Stimulated activated naive B cell treated with anti-CD40 and anti-IgM and Interleukin-4, amounts not matched to agents 10 μg/mL and 1 μg/mL and 100 μg/mL, for 72 hours (primary cell): ENCODE measurements around the gene EIF1B.
"Not testable (repeated sequence)": the region's sequence is repeated elsewhere in the genome, so short reads cannot be mapped to it uniquely, and the experiment has no call there.

ENCODE experiments used
- ATAC-seq, 2 donors: fragments of 150-1000 bp; cut with Tn5 transposase; replicated peaks; 2 replicates each; pipeline ENCODE4 v1.10.0; 2021; ENCODE audit warnings: moderate library complexity in 1 of 2
- DNase-seq: peaks from one replicate; pipeline ENCODE4 v3.0.0; 2021
- H3K27ac Mint-ChIP-seq: one replicate; pipeline ENCODE4 v1.8.0; 2022; ENCODE audit warnings: mild to moderate bottlenecking, mixed read lengths
- H3K27me3 Mint-ChIP-seq, 2 donors: one replicate each; pipeline ENCODE4 v1.8.0; 2022; ENCODE audit warnings: mixed read lengths in 2 of 2
- H3K36me3 Mint-ChIP-seq, 2 donors: one replicate each; pipeline ENCODE4 v1.8.0; 2022; ENCODE audit warnings: mixed read lengths in 2 of 2, mild to moderate bottlenecking in 1 of 2
- H3K4me1 Mint-ChIP-seq, 2 donors: one replicate each; pipeline ENCODE4 v1.8.0; 2022; ENCODE audit warnings: mixed read lengths in 2 of 2, mild to moderate bottlenecking in 1 of 2
- H3K4me3 Mint-ChIP-seq, 2 donors: one replicate each; pipeline ENCODE4 v1.8.0; 2022; ENCODE audit warnings: mild to moderate bottlenecking in 2 of 2, mixed read lengths in 2 of 2, moderate library complexity in 1 of 2
- H3K9me3 Mint-ChIP-seq, 2 donors: one replicate each; pipeline ENCODE4 v1.8.0; 2022; ENCODE audit warnings: mixed read lengths in 2 of 2, mild to moderate bottlenecking in 1 of 2

The EIF1B gene

DNA sequence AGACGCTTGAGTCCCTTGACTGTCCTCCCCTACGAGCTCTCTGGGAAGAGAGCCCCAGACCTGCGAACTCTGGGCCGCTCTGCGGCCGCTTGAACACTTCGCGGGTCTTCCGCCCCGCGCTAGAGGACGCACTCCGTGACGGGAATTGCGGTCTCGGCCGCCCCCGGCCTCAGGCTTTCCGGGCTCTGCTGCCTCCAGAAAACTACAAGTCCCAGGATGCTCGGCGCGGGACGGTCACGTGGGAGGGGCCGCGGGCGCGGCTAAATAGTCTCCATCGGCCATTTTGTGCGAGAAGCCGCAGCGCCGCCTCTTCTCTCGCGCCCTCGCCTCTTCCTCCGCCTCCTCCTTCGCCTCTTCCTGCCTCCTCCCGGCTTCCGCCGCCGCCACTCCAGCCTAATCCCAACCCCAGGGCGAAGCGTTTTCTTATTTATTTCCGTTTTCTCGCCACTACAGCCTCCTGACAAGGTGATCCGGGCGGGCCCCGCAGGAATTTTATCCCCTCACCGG is at the start of gene EIF1B:
TSS of gene EIF1B (plus strand) at position 290 of the 507 bp plus-strand sequence. CDS start 235 bp downstream, outside the sequence.
- peak within 1 kb of the TSS; percentile 100 for H3K27ac Mint-ChIP-seq
- no peaks in the 10 kb centered on the region for H3K27me3 Mint-ChIP-seq
- H3K9me3 Mint-ChIP-seq: no peaks in the 10 kb centered on the region
- peak; percentile 97 for DNase-seq
- peak; percentile 91 to 93 for ATAC-seq
- peak within 1 kb of the TSS; percentile 100 for H3K4me3 Mint-ChIP-seq
- peaks cover 4 to 10% of the 10 kb centered on the region in 2 donors for H3K4me1 Mint-ChIP-seq
- H3K36me3 Mint-ChIP-seq: peaks cover under 1 to 2% of the 10 kb centered on the region in 2 donors

DNA sequence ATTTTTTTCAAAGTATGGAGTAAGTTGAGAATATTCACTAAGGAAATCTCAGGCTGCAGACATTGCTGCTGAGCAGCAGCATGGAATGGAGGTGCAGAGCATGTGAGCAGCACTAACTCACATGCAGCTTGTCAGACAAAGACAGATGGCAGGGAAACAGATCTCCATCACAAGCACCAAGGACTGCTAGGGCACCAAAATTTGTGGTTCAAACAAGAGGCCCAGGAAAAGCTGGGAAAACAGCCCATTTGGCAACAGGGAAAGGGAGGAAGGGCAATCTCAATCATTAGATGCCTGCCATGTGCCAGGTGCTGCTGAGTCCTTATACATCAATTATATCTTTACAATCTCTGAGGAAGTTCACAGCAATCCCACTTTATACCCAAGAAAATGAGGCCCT is 47.2 kb upstream of the EIF1B start:
- DNase-seq (no peak), ATAC-seq (no peak)
- Mint-ChIP-seq H3K4me3 (no peak overlapping the region), H3K27me3 (no peaks in the 10 kb centered on the region), H3K36me3 (no peaks in the 10 kb centered on the region), H3K27ac (no peak overlapping the region), H3K4me1 (no peaks in the 10 kb centered on the region), H3K9me3 (no peaks in the 10 kb centered on the region)

DNA sequence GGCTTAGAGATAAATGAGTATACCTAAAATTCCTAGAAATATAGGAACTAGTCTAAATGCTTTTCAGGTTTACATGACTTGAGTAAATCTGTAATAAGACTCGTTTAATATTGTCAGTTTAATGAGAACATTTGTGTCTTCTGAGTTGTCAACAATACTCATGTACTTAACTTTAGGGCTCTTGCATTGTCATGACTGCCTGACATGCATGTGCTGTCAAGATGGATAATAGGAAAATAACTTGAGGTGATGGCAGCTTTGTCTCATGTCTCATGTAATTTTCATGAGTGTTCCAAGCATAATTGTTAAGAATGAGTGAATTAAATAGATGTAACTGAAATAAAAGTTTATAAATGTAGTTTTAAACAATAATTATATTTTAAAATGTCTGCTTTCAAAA is 45.1 kb upstream of the EIF1B start:
- ATAC-seq (no peak), DNase-seq (no peak)
- Mint-ChIP-seq H3K4me1 (no peaks in the 10 kb centered on the region), H3K36me3 (peaks cover 0 to 4% of the 10 kb centered on the region in 2 donors), H3K4me3 (no peak overlapping the region), H3K27ac (no peak overlapping the region), H3K9me3 (no peaks in the 10 kb centered on the region), H3K27me3 (no peaks in the 10 kb centered on the region)

DNA sequence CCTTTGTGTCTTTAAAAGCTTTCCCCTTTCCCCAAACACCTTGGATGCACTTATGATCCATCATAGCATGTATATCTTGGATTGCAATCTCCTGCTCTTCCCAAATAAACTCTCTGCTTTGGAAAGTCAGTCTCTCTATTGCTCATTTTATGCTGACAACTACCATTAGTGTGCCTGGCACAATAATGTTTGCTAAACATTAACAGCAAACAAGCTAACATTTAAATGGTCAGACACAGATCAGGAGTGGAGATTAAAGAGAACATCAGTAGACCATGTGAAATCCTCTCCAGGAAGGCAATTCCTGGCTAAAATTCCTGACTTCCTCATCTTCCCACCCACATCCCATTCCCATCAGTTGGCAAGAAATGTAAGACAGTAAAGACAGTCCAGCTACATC is 44.3 kb upstream of the EIF1B start:
- peaks cover 1 to 9% of the 10 kb centered on the region in 2 donors for H3K36me3 Mint-ChIP-seq
- no peak overlapping the region for H3K27ac Mint-ChIP-seq
- H3K4me3 Mint-ChIP-seq: no peak overlapping the region
- DNase-seq (no peak), ATAC-seq (no peak)
- no peaks in the 10 kb centered on the region for H3K4me1 Mint-ChIP-seq
- no peaks in the 10 kb centered on the region for H3K9me3 Mint-ChIP-seq
- no peaks in the 10 kb centered on the region for H3K27me3 Mint-ChIP-seq

GRCh38 chr3:40267937-40268724 is 41.4 kb upstream of the EIF1B start:
- no peak for DNase-seq
- Mint-ChIP-seq H3K27me3 (no peaks in the 10 kb centered on the region), H3K36me3 (peaks cover 15 to 23% of the 10 kb centered on the region in 2 donors), H3K9me3 (no peaks in the 10 kb centered on the region), H3K4me3 (no peak overlapping the region), H3K27ac (no peak overlapping the region), H3K4me1 (no peaks in the 10 kb centered on the region)
- ATAC-seq: no peak

GRCh38 chr3:40268802-40269524 is 40.5 kb upstream of the EIF1B start:
- Mint-ChIP-seq H3K27me3 (no peaks in the 10 kb centered on the region), H3K9me3 (peaks cover 0 to 1% of the 10 kb centered on the region in 2 donors), H3K36me3 (peaks cover 15 to 25% of the 10 kb centered on the region in 2 donors), H3K4me3 (no peak overlapping the region), H3K4me1 (peaks cover 0 to 3% of the 10 kb centered on the region in 2 donors), H3K27ac (no peak overlapping the region)
- DNase-seq: no peak
- no peak for ATAC-seq

GRCh38 chr3:40278791-40279190 is 30.7 kb upstream of the EIF1B start:
- H3K4me3 Mint-ChIP-seq: no peak overlapping the region
- ATAC-seq: no peak
- H3K36me3 Mint-ChIP-seq: peaks cover 8 to 9% of the 10 kb centered on the region in 2 donors
- peaks cover 0 to 6% of the 10 kb centered on the region in 2 donors for H3K4me1 Mint-ChIP-seq
- no peak overlapping the region for H3K27ac Mint-ChIP-seq
- H3K27me3 Mint-ChIP-seq: no peaks in the 10 kb centered on the region
- no peak for DNase-seq
- peaks cover 0 to 5% of the 10 kb centered on the region in 2 donors for H3K9me3 Mint-ChIP-seq

DNA sequence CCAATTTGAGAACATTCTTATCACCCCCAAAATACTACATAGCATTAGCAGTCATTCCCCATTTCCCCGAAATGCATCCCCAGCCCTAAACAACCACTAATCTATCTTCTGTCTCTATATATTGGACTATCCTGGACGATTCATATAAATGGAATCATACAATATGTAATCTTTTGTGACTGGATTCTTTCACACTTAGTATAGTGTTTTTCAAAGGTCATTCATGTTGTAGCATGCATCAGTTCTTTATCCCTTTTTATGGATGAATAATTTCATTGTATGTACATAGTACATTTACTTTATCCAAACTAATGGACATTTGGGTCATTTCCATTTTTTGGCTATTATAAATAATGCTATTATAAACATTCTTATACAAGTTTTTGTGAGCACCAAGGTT is 27.5 kb upstream of the EIF1B start:
- no peak for ATAC-seq
- Mint-ChIP-seq H3K4me1 (no peaks in the 10 kb centered on the region), H3K36me3 (peaks cover 2 to 7% of the 10 kb centered on the region in 2 donors), H3K27me3 (no peaks in the 10 kb centered on the region), H3K4me3 (no peak overlapping the region), H3K27ac (no peak overlapping the region), H3K9me3 (peaks cover 0 to 4% of the 10 kb centered on the region in 2 donors)
- DNase-seq: no peak

GRCh38 chr3:40283057-40283456 is 26.4 kb upstream of the EIF1B start:
- H3K27me3 Mint-ChIP-seq, DNase-seq, H3K9me3 Mint-ChIP-seq, H3K27ac Mint-ChIP-seq, ATAC-seq, H3K4me3 Mint-ChIP-seq, H3K4me1 Mint-ChIP-seq, H3K36me3 Mint-ChIP-seq: not testable (repeated sequence)

DNA sequence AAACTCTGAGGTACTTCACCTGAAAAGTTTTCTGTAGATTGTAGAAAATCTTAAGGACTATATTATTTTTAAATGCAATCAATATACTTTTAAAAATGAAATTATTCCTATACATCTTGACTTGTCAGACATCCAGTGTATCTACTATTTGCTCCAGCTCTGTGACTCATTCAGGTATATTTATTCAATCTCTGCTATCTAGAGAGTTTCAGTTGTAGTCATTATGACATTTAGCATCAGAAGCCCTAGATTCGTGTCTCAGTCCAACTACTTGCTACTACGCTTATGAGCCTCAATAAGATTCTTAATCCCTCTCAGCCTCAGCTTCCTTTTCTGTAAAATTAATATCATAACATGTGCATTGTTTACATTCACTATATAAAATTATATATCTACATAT is 22.3 kb upstream of the EIF1B start:
- DNase-seq (no peak), ATAC-seq (no peak)
- Mint-ChIP-seq H3K27ac (no peak overlapping the region), H3K9me3 (peaks cover 3 to 6% of the 10 kb centered on the region in 2 donors), H3K36me3 (peaks cover 22 to 35% of the 10 kb centered on the region in 2 donors), H3K4me3 (no peak overlapping the region), H3K27me3 (no peaks in the 10 kb centered on the region), H3K4me1 (no peaks in the 10 kb centered on the region)

DNA sequence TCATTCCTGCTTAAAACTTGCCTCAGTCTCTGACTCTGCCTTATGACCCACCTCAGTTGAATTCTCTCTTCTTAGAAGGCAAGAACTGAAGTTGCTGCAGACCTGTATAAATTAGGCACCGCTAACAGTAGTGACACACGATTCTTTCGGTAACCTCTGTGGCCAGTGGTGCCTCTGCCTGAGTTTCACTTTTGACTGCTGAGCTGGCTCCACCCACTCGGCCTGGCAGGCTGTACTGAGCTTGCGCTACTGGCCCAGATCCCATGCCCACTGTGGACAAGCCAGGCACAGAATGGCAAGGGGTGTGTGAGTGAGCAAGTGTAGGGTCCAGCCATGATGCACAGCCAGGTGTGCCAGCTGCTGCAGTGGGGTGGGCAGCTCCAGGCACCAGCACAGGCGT is 19.1 kb upstream of the EIF1B start:
- ATAC-seq: no peak
- H3K4me1 Mint-ChIP-seq: no peaks in the 10 kb centered on the region
- H3K4me3 Mint-ChIP-seq: no peak overlapping the region
- H3K27ac Mint-ChIP-seq: no peak overlapping the region
- no peaks in the 10 kb centered on the region for H3K27me3 Mint-ChIP-seq
- peaks cover 3 to 4% of the 10 kb centered on the region in 2 donors for H3K9me3 Mint-ChIP-seq
- no peak for DNase-seq
- peaks cover 30 to 48% of the 10 kb centered on the region in 2 donors for H3K36me3 Mint-ChIP-seq

DNA sequence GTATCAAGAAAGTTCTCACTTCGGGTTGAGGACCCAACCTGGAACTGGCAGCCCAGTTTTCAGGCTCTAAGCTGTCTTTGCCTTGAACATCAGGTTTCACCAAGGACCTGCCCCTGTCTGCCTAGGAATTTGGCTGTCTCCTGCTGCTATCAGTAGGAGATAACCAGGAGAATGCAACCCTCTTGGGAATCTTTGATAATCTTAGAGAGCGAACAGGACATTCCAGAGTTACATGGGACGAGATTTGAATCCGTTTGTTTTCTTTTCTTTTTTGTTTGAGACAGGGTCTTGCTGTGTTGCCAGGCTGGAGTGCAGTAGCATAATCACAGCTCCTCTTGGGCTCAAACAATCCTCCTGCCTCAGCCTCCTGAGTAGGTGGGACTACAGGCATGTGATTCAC is 18.0 kb upstream of the EIF1B start:
- no peaks in the 10 kb centered on the region for H3K27me3 Mint-ChIP-seq
- H3K27ac Mint-ChIP-seq: no peak overlapping the region
- H3K36me3 Mint-ChIP-seq: peaks cover 32 to 42% of the 10 kb centered on the region in 2 donors
- no peaks in the 10 kb centered on the region for H3K4me1 Mint-ChIP-seq
- no peak overlapping the region for H3K4me3 Mint-ChIP-seq
- DNase-seq (no peak), ATAC-seq (no peak)
- peaks cover 3% of the 10 kb centered on the region in 2 donors for H3K9me3 Mint-ChIP-seq

DNA sequence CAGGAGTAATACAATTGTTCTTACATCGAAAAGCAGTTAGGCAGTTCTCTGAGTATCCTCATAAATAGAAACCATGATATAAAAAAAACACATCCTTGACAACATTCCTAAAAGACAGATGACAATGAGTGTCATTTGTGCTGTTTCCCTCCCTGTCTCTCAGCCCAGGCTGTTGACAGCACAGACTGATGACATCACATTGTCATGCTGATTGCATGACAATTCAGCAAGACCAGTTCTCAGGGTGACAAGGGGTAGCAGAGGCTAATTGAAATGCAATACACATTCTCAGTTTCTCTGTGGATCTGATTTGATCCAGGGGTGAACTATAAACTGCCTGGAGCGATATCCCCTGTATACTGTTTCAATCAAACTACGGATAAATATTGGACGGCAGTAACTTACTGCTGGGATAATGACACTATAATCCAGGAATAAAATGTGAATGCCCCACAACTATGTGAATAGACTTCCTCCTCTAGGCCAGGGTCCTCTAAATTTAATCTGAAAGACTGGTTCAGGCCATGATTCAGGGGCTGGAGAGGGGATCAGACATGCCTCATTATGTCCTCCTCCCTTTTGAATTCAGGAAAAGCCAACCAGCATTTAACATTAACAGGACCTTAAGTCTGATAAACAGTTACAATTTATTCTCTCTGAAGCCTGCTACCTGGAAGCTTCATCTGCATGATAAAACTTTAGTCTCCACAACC is 16.7 kb upstream of the EIF1B start:
- no peak for DNase-seq
- no peak for ATAC-seq
- Mint-ChIP-seq H3K4me1 (no peaks in the 10 kb centered on the region), H3K4me3 (no peak overlapping the region), H3K27ac (no peak overlapping the region), H3K27me3 (no peaks in the 10 kb centered on the region), H3K36me3 (peaks cover 37 to 46% of the 10 kb centered on the region in 2 donors), H3K9me3 (peaks cover 3% of the 10 kb centered on the region in 2 donors)

DNA sequence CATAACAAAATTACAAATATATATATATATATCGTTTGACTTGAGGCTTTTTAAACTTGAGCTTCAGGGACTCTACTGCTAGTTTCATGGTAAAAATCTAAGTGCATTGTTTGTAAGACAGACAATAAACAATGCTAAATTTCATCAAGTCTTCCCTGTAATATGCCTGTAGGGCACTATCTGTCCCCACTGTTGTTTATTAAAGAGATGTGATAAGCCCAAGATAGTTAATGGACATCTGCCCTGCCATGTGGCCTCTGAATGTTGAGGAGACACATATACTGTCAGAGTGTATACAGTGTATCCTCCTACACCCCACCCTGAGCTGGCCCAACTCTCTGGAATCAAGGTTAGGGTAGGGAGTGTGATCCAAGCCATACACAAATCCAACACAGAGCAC is 15.1 kb upstream of the EIF1B start:
- H3K4me1 Mint-ChIP-seq: peaks cover 0 to under 1% of the 10 kb centered on the region in 2 donors
- H3K36me3 Mint-ChIP-seq: peaks cover 39 to 44% of the 10 kb centered on the region in 2 donors
- no peaks in the 10 kb centered on the region for H3K27me3 Mint-ChIP-seq
- peaks cover 3% of the 10 kb centered on the region in 2 donors for H3K9me3 Mint-ChIP-seq
- no peak overlapping the region for H3K27ac Mint-ChIP-seq
- no peak for DNase-seq
- no peak overlapping the region for H3K4me3 Mint-ChIP-seq
- ATAC-seq: no peak
